Suppressor macrophage treated with lipopolysaccharide for 4 hours (primary cell): ENCODE data around the gene CDC42EP5.

Source experiments
- DNase-seq: peaks from one replicate; pipeline ENCODE4 v3.0.0-alpha.2; 2020

CDC42EP5 gene

DNA sequence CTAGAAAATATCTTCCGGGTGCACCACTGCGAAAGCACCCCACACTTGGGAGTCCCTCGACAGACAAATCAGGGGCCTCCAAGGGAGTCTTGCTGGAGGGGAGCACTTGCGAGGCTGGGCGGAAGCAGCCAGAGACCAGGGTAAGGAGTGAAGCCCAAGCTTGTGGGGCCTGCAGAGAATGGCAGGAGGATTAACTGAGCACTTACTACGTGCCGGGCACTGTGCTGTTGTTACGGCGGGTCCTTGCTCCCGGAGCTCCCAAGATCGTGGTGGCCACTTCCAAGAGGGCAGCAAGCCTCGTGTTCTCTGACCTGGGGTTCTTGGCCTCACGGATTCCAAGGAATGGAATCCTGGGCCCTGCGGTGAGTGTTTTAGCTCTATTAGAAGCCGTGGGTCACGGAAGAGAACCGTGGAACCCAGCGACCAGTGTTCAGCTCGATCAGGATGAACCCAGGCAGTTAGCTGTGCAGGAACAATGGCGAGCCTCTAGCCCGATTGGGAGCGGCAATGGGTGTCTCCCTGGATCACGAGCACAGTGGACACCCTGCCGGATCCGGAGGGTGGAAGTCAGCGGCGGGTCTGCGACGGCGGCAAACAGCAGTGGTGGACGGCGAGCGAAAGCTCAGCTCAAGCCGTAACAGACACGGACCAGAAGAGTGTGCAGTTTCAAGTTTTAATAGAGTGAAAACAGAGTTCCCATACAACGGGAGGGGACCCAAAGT lies 48.3 kb downstream of the CDC42EP5 start:
- DNase-seq = no peak

- DNase-seq = no peak
Observed at GRCh38 chr19:54424201-54424600, 48.9 kb downstream of the CDC42EP5 start.

GRCh38 chr19:54422136-54422535 lies 51.0 kb downstream of the CDC42EP5 start:
- no peak for DNase-seq

DNA sequence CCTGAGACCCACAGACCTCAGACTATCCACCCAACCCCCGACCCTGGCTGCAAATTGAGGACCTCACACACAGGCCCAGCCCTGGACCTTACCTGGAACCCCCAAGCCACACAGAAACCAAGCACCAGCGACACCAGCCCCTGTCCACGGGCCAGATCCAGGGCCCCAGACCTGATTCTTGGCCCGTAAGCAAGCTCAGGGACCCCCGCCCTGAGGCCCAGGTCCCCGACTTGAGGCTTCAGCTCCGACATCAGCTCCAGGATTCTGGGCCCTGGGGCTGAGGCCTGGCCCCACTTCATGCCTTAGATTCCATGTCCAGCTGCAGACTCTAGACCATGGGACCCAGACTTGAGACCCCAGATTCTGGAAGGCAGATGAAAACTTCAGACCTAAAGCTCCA lies 51.6 kb downstream of the CDC42EP5 start:
- DNase-seq = no peak

DNA sequence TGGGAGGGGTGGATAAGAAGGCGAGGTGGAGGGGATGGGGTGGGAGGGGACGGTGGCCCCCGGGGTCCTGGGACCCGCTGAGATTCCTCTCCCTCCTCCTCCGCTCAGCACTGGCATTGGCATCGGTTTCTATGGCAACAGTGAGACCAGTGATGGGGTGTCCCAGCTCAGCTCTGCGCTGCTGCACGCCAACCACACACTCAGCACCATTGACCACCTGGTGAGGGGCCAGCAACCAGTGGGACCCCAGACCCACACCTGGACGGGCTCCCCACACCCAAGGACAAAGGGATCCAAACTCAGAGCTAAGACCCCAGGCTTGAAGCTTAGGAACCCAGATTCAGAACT lies 52.0 kb downstream of the CDC42EP5 start:
- no peak for DNase-seq

DNA sequence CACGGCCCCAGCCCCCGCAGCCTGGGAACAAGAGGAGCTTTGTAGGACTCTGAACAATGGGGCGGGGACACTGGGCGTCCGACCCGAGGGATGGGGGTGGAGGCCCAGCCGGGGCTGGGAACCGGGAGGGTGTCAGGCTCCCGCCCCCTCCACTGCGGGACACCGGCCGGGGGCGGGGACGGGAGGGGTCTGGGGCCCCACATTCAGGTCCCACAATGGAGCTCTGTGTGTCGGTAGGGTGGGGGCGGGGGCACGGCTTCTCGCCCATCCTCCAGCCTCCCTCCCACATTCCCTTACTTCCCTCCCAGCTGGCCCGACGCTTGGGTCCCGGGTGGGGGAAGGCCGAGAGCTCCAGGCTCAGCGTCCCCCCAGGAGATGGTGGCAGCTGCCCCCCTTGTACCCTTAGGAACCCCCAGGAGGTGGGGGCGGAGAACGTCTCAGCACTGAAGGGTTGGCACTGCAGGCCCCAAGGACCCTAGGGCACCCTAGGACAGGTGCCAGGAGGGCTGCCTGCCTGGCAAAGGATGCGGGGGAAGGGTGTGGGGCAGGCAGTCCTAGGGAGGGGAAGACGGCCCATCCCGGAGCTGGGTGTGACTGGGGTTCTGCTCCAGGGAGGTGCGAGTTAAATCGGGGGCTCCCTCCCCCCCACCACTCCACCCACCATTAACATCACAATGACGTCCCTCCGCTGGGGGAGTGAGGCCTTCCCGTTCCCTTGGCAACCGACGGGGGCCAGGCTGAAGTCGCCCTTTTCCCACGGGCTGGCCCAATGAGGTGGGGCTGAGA lies 52.5 kb downstream of the CDC42EP5 start:
- no peak for DNase-seq

DNA sequence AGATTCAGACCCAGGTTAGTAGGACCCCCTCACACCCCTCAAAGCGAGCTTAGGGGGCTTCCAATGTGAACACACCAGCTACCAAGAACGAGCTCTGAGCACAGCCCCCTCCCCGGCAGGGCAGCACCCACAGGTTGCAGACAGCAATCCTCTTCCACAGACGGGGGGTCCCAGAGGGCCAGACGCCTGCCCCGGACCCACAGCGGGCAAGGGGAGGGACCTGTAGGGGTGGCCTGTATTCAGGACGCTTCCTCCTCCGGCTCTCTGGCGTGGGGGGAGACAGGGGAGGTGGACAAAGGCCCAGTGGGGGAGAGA lies 53.1 kb downstream of the CDC42EP5 start:
- DNase-seq = no peak

- DNase-seq = no peak
Observed at GRCh38 chr19:54418930-54419800, 53.9 kb downstream of the CDC42EP5 start.

GRCh38 chr19:54418030-54418929 lies 54.8 kb downstream of the CDC42EP5 start:
- peak; percentile 56 for DNase-seq

DNA sequence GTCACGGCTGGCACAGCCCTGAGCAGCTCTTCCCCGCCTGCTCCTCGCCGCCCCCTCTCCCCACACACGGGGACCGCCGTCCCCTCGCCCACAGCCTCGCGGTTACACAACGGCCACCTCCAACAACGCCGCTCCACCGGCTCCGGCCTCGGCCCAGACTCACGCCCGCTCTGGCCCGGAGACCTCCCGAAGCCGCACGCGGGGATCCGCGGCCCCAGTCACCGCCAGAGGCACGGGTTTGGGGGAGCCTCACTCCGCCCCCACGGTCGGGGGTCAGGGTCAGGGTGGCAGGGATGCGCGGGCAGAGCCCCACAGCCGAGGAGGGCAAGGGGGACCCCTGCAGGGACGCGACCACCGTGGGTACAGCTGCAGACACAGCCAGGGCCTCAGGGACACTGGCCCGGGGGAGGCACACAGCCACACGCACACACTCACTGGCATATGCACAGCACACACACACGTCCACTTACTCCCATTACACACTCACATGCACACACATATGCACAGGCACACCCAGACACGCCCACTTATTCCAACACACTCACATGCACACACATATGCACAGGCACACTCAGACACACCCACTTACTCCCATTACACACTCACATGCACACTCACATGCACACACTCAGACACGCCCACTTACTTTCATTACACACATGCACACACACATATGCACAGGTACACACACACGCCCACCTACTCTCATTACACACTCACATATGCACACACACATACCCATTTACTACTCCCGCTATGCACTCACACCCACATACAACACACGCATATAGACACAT lies 56.2 kb downstream of the CDC42EP5 start:
- DNase-seq = no peak

DNA sequence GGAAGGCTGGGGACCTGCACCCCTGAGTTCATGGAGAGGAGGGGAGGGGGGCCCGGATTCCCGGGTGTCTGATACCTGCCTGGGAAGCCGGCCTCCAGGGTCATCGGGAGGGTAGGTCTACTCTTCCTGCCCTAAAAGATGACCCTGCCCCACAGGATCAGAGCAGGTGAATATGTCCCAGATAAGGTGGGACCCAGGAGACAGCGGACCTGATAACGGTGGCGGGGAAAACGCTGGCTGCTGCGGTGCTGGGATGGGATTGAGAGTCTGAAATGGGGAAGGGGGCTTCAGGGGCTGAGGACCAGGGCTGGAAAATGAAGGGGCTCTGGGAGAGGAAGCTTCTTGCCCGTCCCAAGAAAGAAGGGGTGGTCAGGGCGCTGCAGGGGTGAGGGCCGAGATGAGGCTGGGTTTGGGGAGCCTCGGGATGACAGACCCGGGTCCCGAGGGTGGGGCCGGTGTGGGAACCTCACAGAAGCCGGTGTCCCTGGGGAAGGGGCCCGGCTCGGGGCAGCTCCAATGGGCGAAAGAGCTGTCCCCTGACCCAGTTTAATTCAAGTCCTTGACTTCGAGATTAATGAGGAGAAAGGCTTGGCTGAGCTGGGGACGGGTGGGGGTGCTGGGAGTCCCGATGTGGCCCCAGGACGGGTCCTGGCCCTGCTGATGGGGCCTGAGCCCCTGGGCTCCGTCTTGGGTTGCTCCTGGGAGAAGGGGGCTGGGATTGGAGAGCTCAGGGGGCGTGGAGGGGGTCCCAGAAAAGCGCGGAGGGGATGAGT lies 57.0 kb downstream of the CDC42EP5 start:
- no peak for DNase-seq

GRCh38 chr19:54415208-54415900 lies 57.7 kb downstream of the CDC42EP5 start, which contains the start of gene TTYH1:
Gene TTYH1 (plus strand): TSS chr19:54415464. CDS start chr19:54415553, 89 bp downstream.
- DNase-seq = no peak
